ENCODE results near the gene OCIAD2. TPM values are rescaled to one million over a fixed set of nuclear protein-coding genes. Genes with fewer than 3 reads are reported as not detected.

OCIAD2 gene
- total and polyA plus RNA-seq, 2 of the 4 experiments (the other 2 are of a cell fraction): 16.5 to 21.4 TPM

- H2AFZ ChIP-seq (replicated peaks; ENCODE audit: low read length, poor library complexity): peak overlapping the region; percentile 51
These were observed 6.8 kb upstream of the OCIAD2 start for GRCh38 chr4:48913346-48913745.

More at GRCh38 chr4:48913346-48913745, 6.8 kb upstream of the OCIAD2 start:
- H4K20me1 ChIP-seq (ENCODE audit: insufficient read depth, low read length): no peaks in the 10 kb centered on the region
- H2BK20ac ChIP-seq (ENCODE audit: low read depth, low read length): no peak overlapping the region
- no peak overlapping the region for H3K56ac ChIP-seq (ENCODE audit: extremely low read depth, insufficient read depth, low read length)
- peak; percentile 92 for DNase-seq
- no peaks in the 10 kb centered on the region for H3K79me1 ChIP-seq (ENCODE audit: low read depth in 1 of 2, low read length in 2 of 2)
- H3K4ac ChIP-seq (ENCODE audit: low read depth, low read length): no peak overlapping the region
- H4K91ac ChIP-seq (ENCODE audit: insufficient read depth, low read depth, low read length): no peak overlapping the region
- H3K27ac ChIP-seq (ENCODE audit: insufficient read depth, low read length): no peak overlapping the region
- no peak overlapping the region for H2BK120ac ChIP-seq (ENCODE audit: low read depth, low read length)
- H3K14ac ChIP-seq (replicated peaks; ENCODE audit: low read depth, low read length): no peak overlapping the region
- peaks cover 2% of the 10 kb centered on the region; the same call in 1 of the 2 replicates for H3K4me1 ChIP-seq (ENCODE audit: control insufficient read depth, insufficient read depth, low read length)
- no peak overlapping the region for H3K9ac ChIP-seq (ENCODE audit: low read depth, low read length)
- no peak overlapping the region for H2BK5ac ChIP-seq (ENCODE audit: low read depth, low read length, poor library complexity, severe bottlenecking)
- H2AK5ac ChIP-seq (ENCODE audit: low read depth, low read length): no peak overlapping the region
- BruUV-seq (replicated peaks): no TSS peak
- in situ Hi-C loops (cut with MboI; ENCODE audit: low sequenced_read_pairs): no loop called here
- H3K4me2 ChIP-seq (ENCODE audit: low read depth, low read length): no peak overlapping the region
- ATAC-seq (ENCODE audit: low read depth): peak; percentile 30
- dilution Hi-C loops (cut with HindIII; ENCODE audit: low sequenced_read_pairs, unreplicated experiment): no loop called here
- H3K9me1 ChIP-seq (ENCODE audit: insufficient read depth, low read length): no peaks in the 10 kb centered on the region; the same call in none of the 2 replicates
- H2BK15ac ChIP-seq (ENCODE audit: low read depth, low read length): no peak overlapping the region
- no peak overlapping the region for H4K5ac ChIP-seq (ENCODE audit: low read depth, low read length)
- H3K36me3 ChIP-seq (ENCODE audit: control insufficient read depth, insufficient read depth, low read length): no peaks in the 10 kb centered on the region
- no peak overlapping the region for H3K4me3 ChIP-seq (ENCODE audit: insufficient read depth, low read depth, low read length)
- ChIA-PET POLR2A (ENCODE audit: unreplicated experiment) (no interaction called here), CTCF (no interaction called here)
- no peak overlapping the region for H3K18ac ChIP-seq (ENCODE audit: low read depth, low read length)
- no peak overlapping the region for H3K23ac ChIP-seq (ENCODE audit: low read depth, low read length)
- intact Hi-C loops (cut with micrococcal nuclease): no loop called here
- H3K9me3 ChIP-seq (ENCODE audit: control insufficient read depth, insufficient read depth, low read length): no peaks in the 10 kb centered on the region
- no peaks in the 10 kb centered on the region for H3K27me3 ChIP-seq (ENCODE audit: control insufficient read depth, insufficient read depth, low read length)
- WGBS, 2 experiments (ENCODE audit: extremely low coverage in 2 of 2, insufficient read length in 1 of 2): 7% methylated on average over 2 of the region's 6 CpGs; no CpG with 5 or more reads in 1 of the 2 experiments
- H2AK9ac ChIP-seq (replicated peaks; ENCODE audit: low read depth, low read length, poor library complexity): no peak overlapping the region
- no peak overlapping the region for H4K8ac ChIP-seq (ENCODE audit: low read depth in 2 of 2, low read length in 2 of 2)
- TF ChIP-seq MXI1 (IDR thresholded peaks at IDR 0.05; ENCODE audit: borderline replicate concordance, low read depth, low read length) (no peak), SMC3 (IDR thresholded peaks at IDR 0.05; ENCODE audit: low read depth, low read length) (no peak), CHD1 (IDR thresholded peaks at IDR 0.05; ENCODE audit: low read depth, low read length) (no peak), MAFK (IDR thresholded peaks at IDR 0.05; ENCODE audit: low read depth, low read length) (no peak), RFX5 (IDR thresholded peaks at IDR 0.05; ENCODE audit: low read depth, low read length) (no peak), FOS (IDR thresholded peaks at IDR 0.05; ENCODE audit: low read depth, low read length) (peak; percentile 72), RCOR1 (IDR thresholded peaks at IDR 0.05; ENCODE audit: insufficient replicate concordance, low read length) (peak; percentile 31), POLR2A (IDR thresholded peaks at IDR 0.05; ENCODE audit: low read depth, low read length) (no peak), NFE2L2 (IDR thresholded peaks at IDR 0.05; ENCODE audit: low read depth, low read length) (no peak), CEBPB (IDR thresholded peaks at IDR 0.05; ENCODE audit: low read depth, low read length) (no peak), RAD21 (IDR thresholded peaks at IDR 0.05; ENCODE audit: low read length) (no peak)
